ENCODE data around the gene ZNF777. TPM values are rescaled to one million over a fixed set of nuclear protein-coding genes. Genes with fewer than 3 reads are reported as not detected.

Gene ZNF777
- total and polyA plus RNA-seq, 2 experiments from 2014 or later = 5.6 to 14.8 TPM

DNA sequence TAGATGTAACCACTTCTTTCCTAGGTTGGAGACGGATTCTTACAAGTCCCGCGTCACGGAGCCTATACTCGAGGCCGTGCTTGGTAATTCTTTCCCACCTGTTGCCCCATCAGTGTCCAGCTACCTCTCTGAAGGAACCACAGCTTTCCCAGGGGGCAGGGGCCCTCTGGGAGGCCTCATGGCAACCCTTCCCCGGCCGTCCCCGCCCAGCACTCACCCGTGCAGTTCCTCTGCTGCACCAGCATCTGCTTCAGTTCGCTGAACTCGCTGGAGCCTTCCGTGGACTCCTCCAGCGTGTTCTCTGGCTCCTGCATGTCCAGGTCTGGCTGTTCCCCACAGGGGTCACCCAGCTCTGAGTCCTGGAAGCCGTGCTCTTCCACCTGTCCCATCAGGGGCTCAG is 24.5 kb downstream of the ZNF777 start:
- no peak overlapping the region for H3K4me3 ChIP-seq
- H3K9me3 ChIP-seq (ENCODE audit: low read depth) = no peaks in the 10 kb centered on the region
- no peaks in the 10 kb centered on the region for H3K4me1 ChIP-seq (ENCODE audit: insufficient read depth)
- TF ChIP-seq EZH2 (IDR thresholded peaks at IDR 0.05; ENCODE audit: borderline replicate concordance) = no peak
- TF ChIP-seq CTCF (IDR thresholded peaks at IDR 0.05; ENCODE audit: poor library complexity) = no peak
- no peak for TF ChIP-seq EZH2phosphoT487 (IDR thresholded peaks at IDR 0.05; ENCODE audit: low read depth, severe bottlenecking, unreplicated experiment)
- no peaks in the 10 kb centered on the region for H3K27me3 ChIP-seq
- H2AFZ ChIP-seq = no peak overlapping the region
- no peaks in the 10 kb centered on the region for H4K20me1 ChIP-seq (ENCODE audit: insufficient read depth, poor library complexity, severe bottlenecking)
- H3K36me3 ChIP-seq (replicated peaks; ENCODE audit: insufficient read depth, low read depth) = no peaks in the 10 kb centered on the region
- 98% methylated on average over 15 of the region's 15 CpGs for WGBS (ENCODE audit: low lambda C conversion rate, missing lambda C conversion rate)
- H3K79me2 ChIP-seq = no peaks in the 10 kb centered on the region
- no peak overlapping the region for H3K4me2 ChIP-seq
- no peaks in the 10 kb centered on the region for H3K9me2 ChIP-seq (replicated peaks; ENCODE audit: insufficient read depth)
- DNase-seq (ENCODE audit: low spot score) = no peak
- no peak overlapping the region for H3K27ac ChIP-seq

GRCh38 chr7:149433124-149433523 is 27.7 kb downstream of the ZNF777 start:
- H3K4me2 ChIP-seq = no peak overlapping the region
- H3K4me1 ChIP-seq (ENCODE audit: insufficient read depth) = no peaks in the 10 kb centered on the region
- no peaks in the 10 kb centered on the region for H3K9me3 ChIP-seq (ENCODE audit: low read depth)
- WGBS (ENCODE audit: low lambda C conversion rate, missing lambda C conversion rate) = 86% methylated on average over 8 of the region's 8 CpGs
- H3K36me3 ChIP-seq (replicated peaks; ENCODE audit: insufficient read depth, low read depth) = no peaks in the 10 kb centered on the region
- H3K27ac ChIP-seq = no peak overlapping the region
- no peak for TF ChIP-seq EZH2 (IDR thresholded peaks at IDR 0.05; ENCODE audit: borderline replicate concordance)
- no peak for TF ChIP-seq CTCF (IDR thresholded peaks at IDR 0.05; ENCODE audit: poor library complexity)
- TF ChIP-seq EZH2phosphoT487 (IDR thresholded peaks at IDR 0.05; ENCODE audit: low read depth, severe bottlenecking, unreplicated experiment) = no peak
- H3K27me3 ChIP-seq = no peaks in the 10 kb centered on the region
- no peaks in the 10 kb centered on the region for H4K20me1 ChIP-seq (ENCODE audit: insufficient read depth, poor library complexity, severe bottlenecking)
- H3K79me2 ChIP-seq = no peaks in the 10 kb centered on the region
- no peak overlapping the region for H2AFZ ChIP-seq
- DNase-seq (ENCODE audit: low spot score) = no peak
- no peak overlapping the region for H3K4me3 ChIP-seq
- H3K9me2 ChIP-seq (replicated peaks; ENCODE audit: insufficient read depth) = no peaks in the 10 kb centered on the region

GRCh38 chr7:149432121-149432691 is 28.7 kb downstream of the ZNF777 start:
- Histone ChIP-seq H3K27ac (no peak overlapping the region), H3K27me3 (no peaks in the 10 kb centered on the region), H4K20me1 (ENCODE audit: insufficient read depth, poor library complexity, severe bottlenecking) (no peaks in the 10 kb centered on the region), H2AFZ (no peak overlapping the region), H3K4me3 (no peak overlapping the region), H3K4me2 (no peak overlapping the region), H3K9me3 (ENCODE audit: low read depth) (no peaks in the 10 kb centered on the region), H3K4me1 (ENCODE audit: insufficient read depth) (no peaks in the 10 kb centered on the region), H3K9me2 (replicated peaks; ENCODE audit: insufficient read depth) (no peaks in the 10 kb centered on the region), H3K79me2 (no peaks in the 10 kb centered on the region), H3K36me3 (replicated peaks; ENCODE audit: insufficient read depth, low read depth) (no peaks in the 10 kb centered on the region)
- DNase-seq (ENCODE audit: low spot score) = no peak
- WGBS (ENCODE audit: low lambda C conversion rate, missing lambda C conversion rate) = 99% methylated on average over 48 of the region's 53 CpGs
- TF ChIP-seq EZH2phosphoT487 (IDR thresholded peaks at IDR 0.05; ENCODE audit: low read depth, severe bottlenecking, unreplicated experiment) (no peak), CTCF (IDR thresholded peaks at IDR 0.05; ENCODE audit: poor library complexity) (no peak)
